Subcutaneous adipose tissue (tissue), 4 donors: ENCODE data around the gene PTH2. TPM values are rescaled to one million over a fixed set of nuclear protein-coding genes. Genes with fewer than 3 reads are reported as not detected.

Experiments used
- total RNA-seq, 4 donors: library from RNA; depleted of rRNA; stranded (reverse); fragments of >200 nt; gene quantifications; one replicate each; pipeline ENCODE4 v1.1.0, GENCODE V29; 2016
- TF ChIP-seq, protein P1 (sequence below): fragments of 450-650 bp; IDR thresholded peaks from one replicate; pipeline ENCODE4 v1.5.1; 2016; ENCODE audit warnings: low read depth, mild to moderate bottlenecking, control low read depth, antibody characterized with exemption, moderate library complexity

Gene PTH2
- total RNA-seq, 4 donors from 2014 or later = not detected

DNA sequence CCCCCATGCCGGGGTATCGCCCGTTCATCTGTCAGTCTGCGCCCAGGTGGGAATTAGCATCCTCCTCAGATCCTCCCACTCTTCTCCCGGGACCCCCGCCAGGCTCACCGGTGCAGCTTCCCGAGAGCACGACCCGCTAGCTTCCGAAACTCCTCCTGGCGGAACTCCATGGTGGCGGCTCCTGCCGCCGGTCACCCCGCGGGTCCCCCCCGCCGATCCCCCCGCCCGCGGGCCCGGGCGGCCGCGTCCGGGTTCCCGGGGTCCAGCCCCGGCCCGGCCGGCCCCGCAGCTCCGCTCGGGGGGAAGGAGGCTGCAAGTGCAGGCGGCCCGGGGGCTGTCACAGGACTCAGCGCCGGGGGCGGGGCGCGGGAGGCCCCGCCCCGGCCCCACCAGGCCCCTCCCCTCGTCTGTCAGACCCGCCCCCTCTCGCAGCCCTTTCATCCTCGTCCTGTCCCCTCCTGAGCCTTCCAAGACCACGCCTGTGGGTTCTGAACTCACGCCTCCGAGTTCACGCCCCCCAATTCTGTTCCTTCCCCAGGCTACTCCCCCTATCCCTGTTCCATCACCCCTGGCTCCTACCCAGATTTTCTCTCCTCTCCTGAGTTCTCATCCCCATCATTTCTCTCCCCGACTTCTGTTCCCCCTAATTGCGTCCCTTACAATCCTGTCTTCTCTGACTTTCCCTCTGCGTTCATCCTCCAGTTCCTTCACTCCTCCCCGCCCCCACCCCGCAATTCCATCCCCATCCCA is 18.1 kb upstream of the PTH2 start, which contains the start of gene SLC17A7:
Gene SLC17A7 (minus strand): TSS at position 318 of the 750 bp plus-strand sequence. CDS start 148 bp downstream, at position 170.
- TF ChIP-seq, protein P1, sequence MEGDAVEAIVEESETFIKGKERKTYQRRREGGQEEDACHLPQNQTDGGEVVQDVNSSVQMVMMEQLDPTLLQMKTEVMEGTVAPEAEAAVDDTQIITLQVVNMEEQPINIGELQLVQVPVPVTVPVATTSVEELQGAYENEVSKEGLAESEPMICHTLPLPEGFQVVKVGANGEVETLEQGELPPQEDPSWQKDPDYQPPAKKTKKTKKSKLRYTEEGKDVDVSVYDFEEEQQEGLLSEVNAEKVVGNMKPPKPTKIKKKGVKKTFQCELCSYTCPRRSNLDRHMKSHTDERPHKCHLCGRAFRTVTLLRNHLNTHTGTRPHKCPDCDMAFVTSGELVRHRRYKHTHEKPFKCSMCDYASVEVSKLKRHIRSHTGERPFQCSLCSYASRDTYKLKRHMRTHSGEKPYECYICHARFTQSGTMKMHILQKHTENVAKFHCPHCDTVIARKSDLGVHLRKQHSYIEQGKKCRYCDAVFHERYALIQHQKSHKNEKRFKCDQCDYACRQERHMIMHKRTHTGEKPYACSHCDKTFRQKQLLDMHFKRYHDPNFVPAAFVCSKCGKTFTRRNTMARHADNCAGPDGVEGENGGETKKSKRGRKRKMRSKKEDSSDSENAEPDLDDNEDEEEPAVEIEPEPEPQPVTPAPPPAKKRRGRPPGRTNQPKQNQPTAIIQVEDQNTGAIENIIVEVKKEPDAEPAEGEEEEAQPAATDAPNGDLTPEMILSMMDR = no peak

DNA sequence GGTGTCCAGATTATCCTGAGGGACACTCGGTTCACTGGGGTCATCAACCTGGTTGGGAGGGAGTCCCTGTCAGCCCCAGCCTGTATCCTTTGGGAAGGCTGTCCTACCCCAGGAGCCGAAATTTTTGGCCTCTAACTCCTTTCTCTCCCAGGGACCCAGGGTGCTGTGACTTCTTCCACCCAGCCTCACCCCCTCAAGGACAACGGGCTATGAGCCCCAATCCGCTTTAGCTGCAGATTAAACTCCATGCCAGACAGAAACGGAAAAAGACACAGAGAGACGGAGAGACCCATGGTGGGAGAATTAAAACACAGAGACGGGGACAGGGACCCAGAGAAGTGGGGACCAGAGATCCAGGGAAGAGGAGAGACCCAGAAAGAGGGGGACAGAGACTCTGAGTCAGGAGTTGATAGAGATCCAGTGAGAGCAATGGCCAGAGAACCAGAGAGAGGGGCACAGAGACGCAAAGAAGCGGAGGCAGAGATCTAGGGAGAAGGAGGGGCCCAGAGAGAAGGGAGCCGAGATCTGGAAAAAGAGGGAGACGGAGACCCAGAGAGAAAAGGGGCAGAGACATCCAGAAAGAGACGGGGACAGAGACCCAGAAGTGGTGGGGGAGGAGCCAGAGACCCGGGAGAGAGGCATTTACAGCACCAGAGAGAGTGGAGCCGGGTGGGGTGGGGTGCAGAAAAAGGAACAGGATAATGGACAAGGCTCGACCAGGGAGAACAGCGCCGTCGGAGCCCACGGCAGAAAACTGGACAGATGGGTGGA is 17.4 kb upstream of the PTH2 start:
- TF ChIP-seq, protein P1 = no peak

DNA sequence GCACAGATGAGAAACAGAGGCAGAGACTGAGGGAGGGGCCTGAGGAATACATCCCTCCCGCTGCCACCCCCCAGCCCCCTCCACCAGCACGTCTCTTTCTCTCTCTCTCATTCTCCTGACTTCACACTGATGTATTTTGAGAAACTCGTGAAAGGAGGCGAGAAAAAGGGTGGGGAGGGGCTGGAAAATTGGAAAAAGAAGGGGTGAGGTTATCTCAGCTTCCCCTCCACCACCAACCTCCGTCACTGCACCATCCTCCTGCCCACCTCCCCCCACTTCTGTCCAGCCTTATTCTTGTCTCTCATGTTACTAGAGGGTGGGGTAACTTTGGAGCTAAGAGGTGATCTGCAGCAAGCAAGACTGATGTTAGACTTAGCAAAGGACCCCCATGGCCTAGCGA is 16.6 kb upstream of the PTH2 start:
- TF ChIP-seq, protein P1 = no peak

DNA sequence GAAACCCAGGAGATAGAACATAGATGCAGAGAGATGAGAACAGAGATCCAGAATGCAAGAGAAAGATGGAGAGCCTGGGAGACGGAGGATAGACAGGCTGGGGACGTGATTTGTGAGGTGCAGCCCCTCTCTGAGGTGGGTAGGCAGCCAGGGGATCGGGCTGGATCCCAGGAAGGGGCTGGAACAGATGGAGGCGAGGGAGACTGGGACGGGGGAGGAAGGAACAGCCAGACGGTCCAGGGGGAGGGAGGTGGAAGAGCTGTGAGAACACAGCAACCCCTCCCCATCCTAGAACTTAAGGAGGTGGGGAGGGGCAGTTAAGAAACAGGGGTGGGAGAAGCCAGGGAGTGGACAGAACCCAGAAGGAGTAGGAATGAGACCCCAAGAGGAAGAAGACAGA is 15.0 kb upstream of the PTH2 start:
- TF ChIP-seq, protein P1 = no peak

DNA sequence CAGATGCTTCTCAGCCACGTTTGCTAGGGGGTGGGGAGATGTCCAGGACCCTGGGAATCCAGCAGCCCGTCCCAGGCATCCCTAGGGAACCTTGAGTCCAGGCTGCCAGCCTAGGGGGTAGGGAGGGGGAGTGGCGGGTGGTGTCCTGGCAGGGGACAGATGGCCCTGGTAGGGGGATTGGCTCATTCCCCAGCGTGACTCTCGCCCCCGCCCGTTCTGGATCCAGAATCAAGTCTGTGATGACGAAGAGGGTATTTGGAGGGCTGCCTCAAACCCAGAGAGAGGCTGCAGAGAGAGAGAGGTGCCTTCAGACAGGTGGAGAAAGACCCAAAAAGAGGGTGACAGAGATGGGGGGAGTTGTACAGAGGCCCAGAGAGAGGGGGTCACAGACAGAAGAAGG is 14.0 kb upstream of the PTH2 start:
- TF ChIP-seq, protein P1 = no peak

DNA sequence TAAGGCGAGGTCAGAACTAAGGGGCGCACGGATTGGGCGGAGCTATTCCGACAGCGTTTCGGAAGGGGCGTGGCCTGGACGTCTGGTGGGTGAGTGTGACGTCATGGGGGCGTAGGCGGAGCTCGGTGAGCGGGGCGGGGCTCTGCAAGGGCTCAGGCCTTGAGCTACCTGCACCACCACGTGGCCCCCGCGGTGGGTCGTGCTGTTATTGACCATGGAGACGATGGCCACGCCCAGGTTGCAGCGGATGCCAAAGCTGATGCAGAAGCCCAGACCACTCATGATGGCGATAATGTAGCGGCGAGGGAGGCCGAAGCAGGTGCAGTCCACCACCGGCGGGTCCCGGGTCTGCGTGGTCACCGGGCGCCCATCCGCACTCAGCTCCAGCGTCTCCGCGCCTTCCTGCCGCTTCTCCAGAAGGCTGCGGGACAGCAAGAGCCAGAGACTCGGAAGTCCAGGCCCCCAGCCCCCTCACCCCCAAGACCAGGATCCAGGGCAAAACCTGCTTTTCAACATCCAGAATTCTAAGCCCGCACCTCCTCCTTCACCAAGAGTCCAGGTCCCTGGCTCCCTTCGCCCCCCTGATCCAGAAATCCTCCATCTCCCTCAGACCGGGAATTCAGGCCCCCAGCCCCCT is 13.3 kb upstream of the PTH2 start:
- TF ChIP-seq, protein P1 = no peak

DNA sequence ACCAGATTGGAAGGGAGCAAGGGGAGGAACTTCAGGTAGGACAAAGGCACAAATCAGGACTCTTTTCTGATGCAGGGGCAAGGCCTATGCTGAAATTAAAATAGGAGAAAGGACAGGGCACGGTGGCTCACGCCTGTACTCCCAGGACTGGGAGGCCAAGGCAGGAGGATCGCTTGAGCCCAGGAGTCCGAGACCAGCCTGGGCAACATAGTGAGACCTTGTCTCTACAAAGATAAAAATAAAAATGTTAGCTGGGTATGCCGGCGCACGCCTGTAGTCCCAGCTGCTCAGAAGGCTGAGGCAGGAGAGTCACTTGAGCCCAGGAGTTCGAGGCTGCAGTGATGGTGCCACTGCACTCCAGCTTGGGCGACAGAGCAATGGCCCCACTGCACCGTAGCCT is 12.4 kb upstream of the PTH2 start:
- TF ChIP-seq, protein P1 = no peak
